Small intestine (tissue), 7 donors: ENCODE results near the gene ELOF1. TPM values are rescaled to one million over a fixed set of nuclear protein-coding genes. Genes with fewer than 3 reads are reported as not detected.
A peak's percentile ranks its signal among the peaks of the same experiment; 100 is the strongest.
"Not testable (repeated sequence)": the region's sequence is repeated elsewhere in the genome, so short reads cannot be mapped to it uniquely, and the experiment has no call there.

Experiments used
- DNase-seq, 2 donors: peaks; one replicate each; pipeline versions ENCODE4 v3.0.0 to v3.0.0-alpha.2; 2013
- FAIRE-seq: peaks from 2 replicates; lab custom pipeline; 2012; peaks lifted over from hg19 to GRCh38; lab: Jason Lieb, UNC
- H3K27ac ChIP-seq, 3 donors: one replicate each; pipeline ENCODE4 v1.5.1; 2013; ENCODE audit warnings: low read length in 2 of 3, mild to moderate bottlenecking in 2 of 3, control low read depth in 1 of 3, inconsistent platforms in 1 of 3, low read depth in 1 of 3, moderate library complexity in 1 of 3
- H3K27me3 ChIP-seq, 3 donors: one replicate each; pipeline ENCODE4 v1.6.1; 2013; ENCODE audit warnings: low read length in 3 of 3, inconsistent platforms in 1 of 3; ENCODE audit not compliant: control insufficient read depth in 3 of 3, insufficient read depth in 3 of 3
- H3K36me3 ChIP-seq, 3 donors: one replicate each; pipeline ENCODE4 v1.6.1; 2013; ENCODE audit warnings: low read length in 3 of 3, inconsistent platforms in 1 of 3, low read depth in 1 of 3, mild to moderate bottlenecking in 1 of 3, moderate library complexity in 1 of 3; ENCODE audit not compliant: control insufficient read depth in 3 of 3, insufficient read depth in 2 of 3
- H3K4me1 ChIP-seq, 3 donors: one replicate each; pipeline ENCODE4 v1.6.1; 2013; ENCODE audit warnings: low read length in 2 of 3, inconsistent platforms in 1 of 3, low read depth in 1 of 3, mild to moderate bottlenecking in 1 of 3, moderate library complexity in 1 of 3; ENCODE audit not compliant: control insufficient read depth in 3 of 3, insufficient read depth in 2 of 3
- H3K4me3 ChIP-seq, 3 donors: one replicate each; pipeline ENCODE4 v1.5.1; 2013; ENCODE audit warnings: low read length in 3 of 3, control low read depth in 1 of 3, inconsistent platforms in 1 of 3, low read depth in 1 of 3, mild to moderate bottlenecking in 1 of 3, moderate library complexity in 1 of 3
- H3K9me3 ChIP-seq, 2 donors: one replicate each; pipeline ENCODE4 v1.6.1; 2013; ENCODE audit warnings: low read depth in 1 of 2, low read length in 1 of 2; ENCODE audit not compliant: control insufficient read depth in 2 of 2, insufficient read depth in 1 of 2
- WGBS, 3 donors: extraction: QIAGEN DNeasy Blood & Tissue Kit; methylation state at CpG; one replicate each; pipeline ENCODE4 v1.1.7; 2013; 5-methylcytosine and 5-hydroxymethylcytosine counted together
- polyA plus RNA-seq, 4 donors: library from polyadenylated mRNA; stranded (reverse) in 3 of 4; unstranded in 1 of 4; fragments of 200-250 nt in 3 of 4; fragments of 120-200 nt in 1 of 4; gene quantifications; one replicate each; pipeline versions ENCODE4 v1.2.1 to v1.2.3, GENCODE V29; 2013
- donor health status: healthy with polysubstance abuse.
- donor health status: control.
- donor health status: control.
- donor health status: Bipolar disorder and iron deficiency.
- donor health status: healthy.

Gene ELOF1
- polyA plus RNA-seq, 4 donors = 39.0 to 80.3 (median 53.5) TPM

DNA sequence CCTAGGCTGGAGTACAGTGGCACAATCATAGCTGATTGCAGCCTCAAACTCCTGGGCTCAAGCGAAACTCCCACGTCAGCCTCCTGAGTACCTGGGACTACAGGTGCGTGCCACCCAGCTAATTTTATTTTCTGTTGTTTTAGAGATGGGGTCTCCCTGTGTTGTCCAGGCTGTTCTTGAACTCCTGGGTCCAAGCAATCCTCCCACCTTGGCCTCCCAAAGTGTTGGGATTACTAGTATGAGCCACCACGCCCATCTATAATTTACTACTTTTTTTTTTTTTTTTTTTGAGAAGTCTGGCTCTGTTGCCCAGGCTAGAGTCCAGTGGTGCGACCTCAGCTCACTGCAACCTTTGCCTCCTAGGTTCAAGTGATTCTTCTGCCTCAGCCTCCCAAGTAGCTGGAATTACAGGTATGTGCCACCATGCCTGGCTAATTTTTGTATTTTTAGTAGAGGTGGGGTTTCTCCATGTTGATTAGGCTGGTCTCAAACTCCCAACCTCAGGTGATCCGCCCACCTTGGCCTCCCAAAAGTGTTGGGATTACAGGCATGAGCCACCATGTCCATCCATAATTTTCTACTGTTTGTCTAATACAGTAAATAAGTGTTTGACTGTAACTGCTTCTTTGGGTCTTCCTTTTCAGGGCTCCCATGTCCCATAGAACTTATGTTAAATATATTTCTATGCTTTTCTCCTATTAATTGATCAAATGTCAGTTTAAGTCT lies 5.2 kb upstream of the ELOF1 start:
- H3K27ac ChIP-seq, H3K4me3 ChIP-seq, H3K9me3 ChIP-seq, H3K27me3 ChIP-seq, FAIRE-seq, H3K36me3 ChIP-seq, H3K4me1 ChIP-seq, DNase-seq: not testable (repeated sequence)
- WGBS, 3 donors = 87 to 90% (median 89%) methylated on average over 6 of the region's 6 CpGs

DNA sequence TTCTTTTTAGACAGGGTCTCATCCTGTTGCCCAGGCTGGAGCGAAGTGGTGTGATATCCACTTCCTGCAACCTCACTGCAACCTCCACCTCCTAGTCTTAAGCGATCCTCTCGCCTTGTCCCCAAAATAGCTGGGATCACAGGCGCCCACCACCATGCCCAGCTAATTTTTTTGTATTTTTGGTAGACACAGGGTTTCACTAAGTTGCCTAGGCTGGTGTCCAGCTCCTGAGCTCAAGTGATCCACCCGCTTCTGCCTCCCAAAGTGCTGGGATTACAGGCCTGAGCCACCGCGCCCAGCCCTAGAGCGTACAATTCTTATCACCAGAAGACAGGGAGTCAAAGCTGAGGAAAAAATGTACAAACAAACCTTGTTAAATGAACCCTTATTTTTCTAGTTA lies 4.5 kb upstream of the ELOF1 start:
- Histone ChIP-seq H3K4me1 (no peaks in the 10 kb centered on the region), H3K9me3 (no peaks in the 10 kb centered on the region), H3K27ac (no peak overlapping the region), H3K27me3 (no peaks in the 10 kb centered on the region), H3K36me3 (peaks cover 0 to 9% (median 0%) of the 10 kb centered on the region in 3 donors), H3K4me3 (no peak overlapping the region)
- no peak for DNase-seq
- no peak for FAIRE-seq
- WGBS, 3 donors = 87 to 89% (median 87%) methylated on average over 8 of the region's 8 CpGs

DNA sequence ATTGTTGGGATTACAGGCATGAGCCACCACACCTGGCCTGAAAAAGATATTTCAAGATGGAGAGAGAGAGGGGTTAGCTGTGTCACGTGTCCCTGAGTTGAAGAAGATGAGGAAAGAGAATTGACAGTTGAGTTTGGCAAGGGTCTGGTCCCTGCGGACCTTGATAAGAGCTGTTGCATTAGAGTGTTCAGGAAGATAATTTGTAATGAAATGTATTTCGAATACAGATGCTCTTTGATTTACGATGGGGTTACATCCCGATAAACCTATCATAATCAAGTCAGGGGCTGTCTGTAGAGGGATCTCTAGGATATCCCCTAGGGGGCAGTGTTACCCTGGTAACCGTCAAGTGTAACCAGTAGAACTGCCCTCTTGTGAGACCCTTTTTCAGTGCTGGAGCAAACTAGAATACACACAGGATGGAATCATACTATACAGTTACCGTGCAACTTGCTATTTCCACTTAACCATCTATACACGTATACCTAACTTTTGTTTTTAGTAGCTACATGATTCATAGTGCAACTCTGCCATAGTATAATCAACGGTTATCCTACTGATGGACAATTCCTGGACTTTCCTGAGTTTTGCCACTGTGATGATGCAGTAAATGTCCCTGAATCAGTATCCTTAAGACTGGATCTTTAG lies 1.5 kb upstream of the ELOF1 start:
- no peaks in the 10 kb centered on the region for H3K27me3 ChIP-seq
- peak overlapping the region in 1 of 3 donors; percentile 89 for H3K4me3 ChIP-seq
- peak; percentile 54 to 78 for DNase-seq
- H3K27ac ChIP-seq = no peak overlapping the region
- H3K9me3 ChIP-seq = no peaks in the 10 kb centered on the region
- H3K36me3 ChIP-seq = peaks cover 0 to 8% (median 0%) of the 10 kb centered on the region in 3 donors
- FAIRE-seq = no peak
- WGBS, 3 donors = 11 to 12% (median 12%) methylated on average over 9 of the region's 9 CpGs
- peaks cover 3 to 7% (median 6%) of the 10 kb centered on the region in 3 donors for H3K4me1 ChIP-seq

GRCh38 chr19:11556634-11557420 lies 2.2 kb downstream of the ELOF1 start:
- Histone ChIP-seq H3K4me3 (no peak overlapping the region), H3K27ac (no peak overlapping the region), H3K4me1 (peaks cover 3 to 7% (median 6%) of the 10 kb centered on the region in 3 donors), H3K27me3 (no peaks in the 10 kb centered on the region), H3K9me3 (no peaks in the 10 kb centered on the region), H3K36me3 (peaks cover 4 to 44% (median 10%) of the 10 kb centered on the region in 3 donors)
- FAIRE-seq (no peak), DNase-seq (no peak)
- 80 to 87% (median 83%) methylated on average over 4 of the region's 4 CpGs for WGBS, 3 donors

- Histone ChIP-seq H3K36me3 (peaks cover 4 to 51% (median 10%) of the 10 kb centered on the region in 3 donors), H3K27ac (no peak overlapping the region), H3K9me3 (no peaks in the 10 kb centered on the region), H3K4me1 (peaks cover 3 to 7% (median 6%) of the 10 kb centered on the region in 3 donors), H3K27me3 (no peaks in the 10 kb centered on the region), H3K4me3 (no peak overlapping the region)
- 74 to 88% (median 88%) methylated on average over 4 to 6 of the region's 6 CpGs for WGBS, 3 donors
- DNase-seq = no peak
- no peak for FAIRE-seq
Measured at GRCh38 chr19:11555246-11555645, 3.8 kb downstream of the ELOF1 start.

DNA sequence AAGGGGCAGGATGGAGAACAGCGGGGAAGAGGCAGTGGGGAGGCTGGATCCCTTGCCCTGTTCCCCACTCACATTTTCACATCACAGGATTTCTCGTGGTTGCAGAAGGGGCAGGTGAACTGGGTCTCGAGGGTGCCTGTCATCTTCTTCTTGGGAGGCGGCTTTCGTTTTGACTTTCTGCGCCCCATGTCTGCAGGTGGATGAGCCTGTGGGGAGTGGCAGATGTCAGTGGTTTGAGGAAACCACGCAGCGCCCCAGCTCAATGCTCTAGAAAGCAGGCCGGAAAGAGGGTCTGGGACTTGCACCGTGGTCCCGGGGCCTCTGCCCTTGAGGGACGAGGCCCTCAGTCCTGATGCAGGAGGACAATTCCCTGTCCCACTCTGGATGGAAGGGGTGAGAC lies 4.9 kb downstream of the ELOF1 start:
- DNase-seq (no peak), FAIRE-seq (no peak)
- no peaks in the 10 kb centered on the region for H3K27me3 ChIP-seq
- H3K27ac ChIP-seq = peak overlapping the region in 1 of 3 donors; percentile 10
- H3K4me3 ChIP-seq = no peak overlapping the region
- peaks cover 4 to 53% (median 10%) of the 10 kb centered on the region in 3 donors for H3K36me3 ChIP-seq
- peaks cover 3 to 7% (median 6%) of the 10 kb centered on the region in 3 donors for H3K4me1 ChIP-seq
- H3K9me3 ChIP-seq = no peaks in the 10 kb centered on the region
- 68 to 89% (median 84%) methylated on average over 11 to 12 of the region's 12 CpGs for WGBS, 3 donors

GRCh38 chr19:11552666-11553372 lies 6.2 kb downstream of the ELOF1 start:
- no peak for FAIRE-seq
- Histone ChIP-seq H3K27me3 (no peaks in the 10 kb centered on the region), H3K27ac (no peak overlapping the region), H3K36me3 (peaks cover 4 to 53% (median 10%) of the 10 kb centered on the region in 3 donors), H3K4me1 (peaks cover 0 to 2% (median 2%) of the 10 kb centered on the region in 3 donors), H3K9me3 (no peaks in the 10 kb centered on the region), H3K4me3 (no peak overlapping the region)
- 76 to 80% (median 79%) methylated on average over 20 of the region's 20 CpGs for WGBS, 3 donors
- no peak for DNase-seq
